NCI-H1694 (cell line): Measurements from ENCODE around the gene KCNAB2.

Experiments used
- DNase-seq: peaks from one replicate; lab custom pipeline; 2025; lab: John Stamatoyannopoulos, UW

Gene KCNAB2

GRCh38 chr1:6045561-6045960 is at the start of gene KCNAB2:
Gene KCNAB2, plus strand, starts transcription at chr1:6045888. Its CDS starts 5,649 bp downstream, at chr1:6051537.
- DNase-seq, result no peak

- DNase-seq, result no peak
These were observed 48.9 kb upstream of the KCNAB2 start for GRCh38 chr1:5996641-5997270.

- no peak for DNase-seq
These were observed 48.4 kb upstream of the KCNAB2 start for GRCh38 chr1:5997316-5997715.

GRCh38 chr1:5998051-5998905 is 47.4 kb upstream of the KCNAB2 start:
- no peak for DNase-seq

GRCh38 chr1:5998906-5999301 is 46.8 kb upstream of the KCNAB2 start:
- no peak for DNase-seq

- DNase-seq, result no peak
These were observed 45.8 kb upstream of the KCNAB2 start for GRCh38 chr1:5999711-6000443.

- no peak for DNase-seq
These were observed 45.0 kb upstream of the KCNAB2 start for GRCh38 chr1:6000444-6001288.

GRCh38 chr1:6001992-6002576 is 43.6 kb upstream of the KCNAB2 start:
- no peak for DNase-seq

- no peak for DNase-seq
These were observed 42.8 kb upstream of the KCNAB2 start for GRCh38 chr1:6002714-6003501.

- DNase-seq, result no peak
These were observed 41.9 kb upstream of the KCNAB2 start for GRCh38 chr1:6003568-6004411.

GRCh38 chr1:6004412-6005123 is 41.1 kb upstream of the KCNAB2 start:
- DNase-seq, result no peak

- no peak for DNase-seq
These were observed 40.3 kb upstream of the KCNAB2 start for GRCh38 chr1:6005276-6005917.

- DNase-seq, result no peak
These were observed 38.8 kb upstream of the KCNAB2 start for GRCh38 chr1:6006882-6007281.

GRCh38 chr1:6007318-6008083 is 38.2 kb upstream of the KCNAB2 start:
- DNase-seq, result no peak

- no peak for DNase-seq
These were observed 37.6 kb upstream of the KCNAB2 start for GRCh38 chr1:6008084-6008415.

GRCh38 chr1:6008696-6009095 is 37.0 kb upstream of the KCNAB2 start:
- no peak for DNase-seq

GRCh38 chr1:6009120-6010040 is 36.3 kb upstream of the KCNAB2 start:
- DNase-seq, result no peak
